Neural progenitor cell (in vitro differentiated cells): ENCODE results near the gene GANAB.

ENCODE experiments used
- EZH2 ChIP-seq: fragments of 200-600 bp; sonication (generic); IDR thresholded peaks from 2 replicates; pipeline ENCODE4 v1.6.1; 2017; ENCODE audit warnings: antibody characterized with exemption, mild to moderate bottlenecking, moderate library complexity
- EZH2phosphoT487 ChIP-seq: fragments of 200-600 bp; sonication (generic); IDR thresholded peaks from 2 replicates; pipeline ENCODE4 v1.6.1; 2017; ENCODE audit warnings: antibody characterized with exemption
- TF ChIP-seq, protein P1 (sequence below): fragments of 200-600 bp; sonication (generic); IDR thresholded peaks from 2 replicates; pipeline ENCODE4 v1.5.1; 2017; ENCODE audit warnings: antibody characterized with exemption, mild to moderate bottlenecking

DNA sequence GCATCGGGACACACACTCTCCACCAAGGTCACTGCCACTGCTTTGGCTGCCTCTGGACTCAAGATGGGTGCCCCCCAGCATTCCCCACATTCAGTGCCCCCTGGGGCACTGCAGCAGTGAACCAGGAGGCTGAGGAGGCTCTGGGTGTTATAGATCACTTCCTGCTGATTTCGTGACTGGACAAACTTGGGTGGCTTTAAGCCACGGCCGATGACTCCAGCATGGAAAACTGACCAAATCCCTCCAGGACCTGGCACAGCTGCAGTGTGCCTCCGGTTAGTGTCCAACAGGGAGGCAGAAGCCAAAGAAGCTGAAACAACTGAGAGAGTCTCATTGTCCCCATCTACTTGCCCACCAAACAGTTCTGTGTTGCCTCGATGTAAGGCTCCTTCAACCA is 1.2 kb upstream of the GANAB start:
- TF ChIP-seq, protein P1, sequence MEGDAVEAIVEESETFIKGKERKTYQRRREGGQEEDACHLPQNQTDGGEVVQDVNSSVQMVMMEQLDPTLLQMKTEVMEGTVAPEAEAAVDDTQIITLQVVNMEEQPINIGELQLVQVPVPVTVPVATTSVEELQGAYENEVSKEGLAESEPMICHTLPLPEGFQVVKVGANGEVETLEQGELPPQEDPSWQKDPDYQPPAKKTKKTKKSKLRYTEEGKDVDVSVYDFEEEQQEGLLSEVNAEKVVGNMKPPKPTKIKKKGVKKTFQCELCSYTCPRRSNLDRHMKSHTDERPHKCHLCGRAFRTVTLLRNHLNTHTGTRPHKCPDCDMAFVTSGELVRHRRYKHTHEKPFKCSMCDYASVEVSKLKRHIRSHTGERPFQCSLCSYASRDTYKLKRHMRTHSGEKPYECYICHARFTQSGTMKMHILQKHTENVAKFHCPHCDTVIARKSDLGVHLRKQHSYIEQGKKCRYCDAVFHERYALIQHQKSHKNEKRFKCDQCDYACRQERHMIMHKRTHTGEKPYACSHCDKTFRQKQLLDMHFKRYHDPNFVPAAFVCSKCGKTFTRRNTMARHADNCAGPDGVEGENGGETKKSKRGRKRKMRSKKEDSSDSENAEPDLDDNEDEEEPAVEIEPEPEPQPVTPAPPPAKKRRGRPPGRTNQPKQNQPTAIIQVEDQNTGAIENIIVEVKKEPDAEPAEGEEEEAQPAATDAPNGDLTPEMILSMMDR, result no peak
- TF ChIP-seq EZH2, result no peak
- no peak for TF ChIP-seq EZH2phosphoT487
